Nephron (organoid): ENCODE results near the gene ERBB4.

Experiments
- H3K27ac Mint-ChIP-seq, 3 experiments: 2 replicates each; pipeline ENCODE4 v1.8.0; 2020; ENCODE audit warnings: mixed read lengths in 3 of 3, mild to moderate bottlenecking in 2 of 3, moderate library complexity in 1 of 3
- H3K27me3 Mint-ChIP-seq: 2 replicates; pipeline ENCODE4 v1.8.0; 2021; ENCODE audit warnings: low read depth, mild to moderate bottlenecking, moderate library complexity, mixed read lengths
- H3K36me3 Mint-ChIP-seq: 2 replicates; pipeline ENCODE4 v1.8.0; 2020; ENCODE audit warnings: low read depth, mixed read lengths
- H3K4me1 Mint-ChIP-seq: 2 replicates; pipeline ENCODE4 v1.8.0; 2020; ENCODE audit warnings: mixed read lengths
- H3K4me3 Mint-ChIP-seq, 3 experiments: 2 replicates each; pipeline ENCODE4 v1.8.0; 2020; ENCODE audit warnings: mild to moderate bottlenecking in 3 of 3, mixed read lengths in 3 of 3, moderate library complexity in 2 of 3
- H3K9me3 Mint-ChIP-seq: 2 replicates; pipeline ENCODE4 v1.8.0; 2020; ENCODE audit warnings: mixed read lengths
- CTCF ChIP-seq, 3 experiments: fragments of 200-600 bp; sonication (generic); IDR thresholded peaks; one replicate each; pipeline ENCODE4 v1.5.0; 2021; ENCODE audit warnings: antibody characterized with exemption in 3 of 3; ENCODE audit not compliant: unreplicated experiment in 3 of 3

ERBB4 gene

DNA sequence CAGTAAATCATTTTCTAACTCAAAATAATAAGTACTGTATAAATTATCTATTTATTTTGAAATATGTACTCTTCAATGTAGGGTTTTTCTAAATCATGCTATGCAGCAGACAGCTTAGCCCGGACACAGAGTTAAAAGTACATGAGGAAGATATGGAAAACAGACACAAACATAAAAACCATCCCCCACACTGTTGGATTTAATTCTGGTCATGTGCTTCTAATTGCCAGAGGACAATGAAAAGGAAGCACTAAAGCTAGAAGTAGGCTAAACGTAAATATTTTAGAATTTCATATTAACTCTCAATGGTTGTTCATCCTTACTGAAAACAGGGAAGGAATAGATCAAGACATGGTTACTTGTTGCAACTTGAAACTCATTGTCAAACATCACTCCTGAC lies 420.7 kb downstream of the ERBB4 start:
- H3K27me3 Mint-ChIP-seq = no peaks in the 10 kb centered on the region
- no peaks in the 10 kb centered on the region for H3K4me1 Mint-ChIP-seq
- no peak overlapping the region for H3K4me3 Mint-ChIP-seq
- no peak for TF ChIP-seq CTCF (IDR thresholded peaks at IDR 0.05; ENCODE audit: unreplicated experiment in 3 of 3)
- H3K9me3 Mint-ChIP-seq = no peaks in the 10 kb centered on the region
- H3K27ac Mint-ChIP-seq = peak overlapping the region in 1 of 3 experiments; percentile 18
- H3K36me3 Mint-ChIP-seq = no peaks in the 10 kb centered on the region

GRCh38 chr2:212114489-212114888 lies 424.1 kb downstream of the ERBB4 start:
- no peaks in the 10 kb centered on the region for H3K4me1 Mint-ChIP-seq
- H3K4me3 Mint-ChIP-seq = no peak overlapping the region
- no peaks in the 10 kb centered on the region for H3K27me3 Mint-ChIP-seq
- no peaks in the 10 kb centered on the region for H3K9me3 Mint-ChIP-seq
- no peak overlapping the region for H3K27ac Mint-ChIP-seq
- TF ChIP-seq CTCF (IDR thresholded peaks at IDR 0.05; ENCODE audit: unreplicated experiment in 3 of 3) = no peak
- H3K36me3 Mint-ChIP-seq = no peaks in the 10 kb centered on the region

GRCh38 chr2:212112401-212112800 lies 426.2 kb downstream of the ERBB4 start:
- Mint-ChIP-seq H3K36me3 (no peaks in the 10 kb centered on the region), H3K4me3 (no peak overlapping the region), H3K4me1 (no peaks in the 10 kb centered on the region), H3K27me3 (no peaks in the 10 kb centered on the region), H3K9me3 (peaks cover 4% of the 10 kb centered on the region), H3K27ac (no peak overlapping the region)
- TF ChIP-seq CTCF (IDR thresholded peaks at IDR 0.05; ENCODE audit: unreplicated experiment in 3 of 3) = no peak

- Mint-ChIP-seq H3K27me3 (no peaks in the 10 kb centered on the region), H3K4me1 (no peaks in the 10 kb centered on the region), H3K9me3 (peaks cover 10% of the 10 kb centered on the region), H3K4me3 (no peak overlapping the region), H3K27ac (no peak overlapping the region), H3K36me3 (peaks cover 7% of the 10 kb centered on the region)
- no peak for TF ChIP-seq CTCF (IDR thresholded peaks at IDR 0.05; ENCODE audit: unreplicated experiment in 3 of 3)
Observed at GRCh38 chr2:212109792-212110680, 428.6 kb downstream of the ERBB4 start.

- no peak for TF ChIP-seq CTCF (IDR thresholded peaks at IDR 0.05; ENCODE audit: unreplicated experiment in 3 of 3)
- no peak overlapping the region for H3K27ac Mint-ChIP-seq
- peaks cover 7% of the 10 kb centered on the region for H3K36me3 Mint-ChIP-seq
- H3K9me3 Mint-ChIP-seq = peaks cover 10% of the 10 kb centered on the region
- no peak overlapping the region for H3K4me3 Mint-ChIP-seq
- H3K27me3 Mint-ChIP-seq = no peaks in the 10 kb centered on the region
- no peaks in the 10 kb centered on the region for H3K4me1 Mint-ChIP-seq
Observed at GRCh38 chr2:212109217-212109616, 429.4 kb downstream of the ERBB4 start.

DNA sequence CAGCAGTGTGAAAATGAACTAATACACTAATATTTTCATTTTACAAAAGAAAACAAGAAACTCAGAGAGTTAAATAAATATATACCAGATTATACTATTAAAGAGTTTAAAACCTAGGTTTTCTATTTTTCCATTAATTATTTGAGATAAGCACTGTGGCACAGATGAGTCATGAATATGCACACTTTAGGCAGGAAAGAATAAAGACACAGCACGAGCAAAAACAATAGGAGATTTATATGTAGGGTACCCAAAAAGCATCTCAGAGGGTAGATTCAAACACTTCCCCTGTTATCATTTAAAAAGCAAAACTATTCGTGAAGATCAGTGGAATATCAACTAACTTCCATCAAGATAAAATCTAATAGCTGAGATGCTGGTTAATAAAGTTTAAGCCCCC lies 430.6 kb downstream of the ERBB4 start:
- peaks cover 7% of the 10 kb centered on the region for H3K36me3 Mint-ChIP-seq
- peaks cover 10% of the 10 kb centered on the region for H3K9me3 Mint-ChIP-seq
- H3K27ac Mint-ChIP-seq = no peak overlapping the region
- TF ChIP-seq CTCF (IDR thresholded peaks at IDR 0.05; ENCODE audit: unreplicated experiment in 3 of 3) = no peak
- no peak overlapping the region for H3K4me3 Mint-ChIP-seq
- H3K27me3 Mint-ChIP-seq = no peaks in the 10 kb centered on the region
- no peaks in the 10 kb centered on the region for H3K4me1 Mint-ChIP-seq
